ENCODE measurements around the gene OVCA2.

The OVCA2 gene

DNA sequence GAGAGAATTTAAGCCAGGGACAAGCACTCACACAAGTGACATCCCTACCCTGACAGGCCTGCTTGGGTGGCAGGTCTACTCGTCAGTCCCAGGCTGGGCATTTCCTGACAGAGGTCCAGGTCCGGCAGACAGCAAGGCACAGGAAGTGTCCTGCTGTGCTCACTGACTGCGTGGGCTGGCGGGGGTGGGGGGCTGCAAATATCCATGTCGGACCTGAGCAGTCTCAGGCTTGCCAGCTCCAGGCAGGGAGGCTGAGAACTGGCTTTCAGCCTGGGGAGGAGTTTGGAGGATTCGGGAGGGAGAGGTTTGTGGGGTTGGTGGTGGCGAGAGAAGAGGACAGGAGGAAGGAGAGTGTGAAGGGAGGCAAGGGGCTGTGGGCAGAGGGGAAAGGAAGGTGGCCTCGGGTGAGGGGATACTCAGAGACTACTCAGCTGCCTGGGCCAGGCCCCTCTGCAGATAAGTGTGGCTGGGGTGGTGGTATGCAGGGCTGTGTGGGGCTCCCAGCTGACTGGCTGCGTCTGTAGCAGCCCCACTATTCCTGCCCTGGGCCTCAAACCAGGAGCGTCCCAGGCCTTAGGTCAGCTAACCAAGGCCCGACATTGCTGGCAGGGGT lies 20.9 kb downstream of the OVCA2 start:
- DNase-seq (ENCODE audit: extremely low spot score, insufficient read length, low read depth) (no peak), FAIRE-seq (no peak)

DNA sequence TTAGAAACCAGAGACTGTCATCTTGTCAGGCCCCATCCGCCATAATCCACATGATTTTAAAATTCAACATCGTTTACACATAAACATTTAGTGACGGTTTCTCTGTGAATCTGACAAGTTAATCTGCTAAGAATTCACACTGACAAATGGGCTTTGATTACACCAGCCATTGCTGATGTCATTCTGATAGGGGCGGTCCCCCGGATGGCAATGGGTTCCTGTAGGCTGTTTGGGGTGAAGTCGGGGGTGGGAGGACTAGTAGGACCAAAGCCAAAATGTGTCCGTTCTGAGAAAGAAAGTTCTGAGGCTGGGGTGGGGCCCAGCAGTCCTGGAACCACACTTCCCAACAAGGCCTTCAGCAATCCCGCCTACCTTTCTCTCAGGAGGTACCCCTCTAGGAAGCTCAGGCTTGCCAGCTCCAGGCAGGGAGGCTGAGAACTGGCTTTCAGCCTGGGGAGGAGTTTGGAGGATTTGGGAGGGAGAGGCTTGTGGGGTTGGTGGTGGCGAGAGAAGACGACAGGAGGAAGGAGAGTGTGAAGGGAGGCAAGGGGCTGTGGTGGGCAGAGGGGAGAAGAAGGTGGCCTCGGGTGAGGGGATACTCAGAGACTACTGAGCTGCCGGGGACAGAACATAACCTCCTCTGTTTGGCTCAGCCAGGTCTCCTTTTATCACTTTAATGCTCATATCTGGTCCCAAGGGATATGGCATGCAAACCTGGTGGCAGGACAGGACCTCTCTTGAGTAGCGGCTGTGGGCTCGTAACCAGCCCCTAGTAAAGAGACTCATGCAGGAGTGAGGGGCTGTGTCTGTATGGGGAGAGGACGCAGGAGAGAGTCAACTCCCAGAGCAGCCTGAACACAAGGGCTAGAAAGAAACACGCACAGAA lies 21.7 kb downstream of the OVCA2 start:
- DNase-seq (ENCODE audit: extremely low spot score, insufficient read length, low read depth) (no peak), FAIRE-seq (no peak)

DNA sequence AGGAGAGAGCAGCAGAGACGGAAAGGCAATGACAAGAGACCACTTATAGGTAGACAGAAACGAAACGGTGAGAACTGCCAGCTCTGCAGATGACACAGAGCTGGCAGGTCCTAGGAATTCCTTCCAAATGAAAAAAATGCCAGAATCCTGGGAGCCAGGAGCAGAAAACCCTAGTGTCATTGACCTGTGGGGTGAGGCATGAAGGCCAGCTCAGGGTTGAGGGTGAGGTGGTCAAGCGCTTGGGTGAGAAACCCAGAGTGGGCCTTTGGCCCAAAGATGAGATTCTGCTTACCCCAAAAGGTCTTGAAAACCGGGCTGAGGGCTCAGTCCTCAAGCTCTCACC lies 22.3 kb downstream of the OVCA2 start:
- DNase-seq (ENCODE audit: extremely low spot score, insufficient read length, low read depth), result no peak
- peak; percentile 5 for FAIRE-seq

DNA sequence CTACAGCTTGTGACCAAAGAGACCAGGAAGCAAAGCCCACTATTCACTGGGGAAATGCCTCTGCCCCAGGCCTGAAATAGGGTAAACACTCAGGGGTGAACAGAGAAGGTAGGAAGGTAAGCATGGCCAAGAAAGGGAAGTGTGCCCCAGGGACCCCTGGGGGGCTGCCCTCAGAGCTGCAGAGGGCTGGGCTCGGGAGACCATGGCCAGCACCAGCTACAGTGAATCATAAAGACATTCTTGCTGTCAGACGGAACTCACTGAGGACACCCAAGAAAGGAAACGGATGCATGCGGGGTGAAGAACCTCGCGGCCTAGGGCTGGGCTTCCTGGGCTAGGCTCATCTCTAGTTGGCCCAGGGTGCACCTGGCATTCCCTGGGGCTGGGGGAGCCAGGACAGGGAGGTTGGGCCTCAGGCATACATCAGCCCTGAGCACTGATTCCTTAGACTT lies 22.7 kb downstream of the OVCA2 start:
- no peak for DNase-seq (ENCODE audit: extremely low spot score, insufficient read length, low read depth)
- peak; percentile 70 for FAIRE-seq

DNA sequence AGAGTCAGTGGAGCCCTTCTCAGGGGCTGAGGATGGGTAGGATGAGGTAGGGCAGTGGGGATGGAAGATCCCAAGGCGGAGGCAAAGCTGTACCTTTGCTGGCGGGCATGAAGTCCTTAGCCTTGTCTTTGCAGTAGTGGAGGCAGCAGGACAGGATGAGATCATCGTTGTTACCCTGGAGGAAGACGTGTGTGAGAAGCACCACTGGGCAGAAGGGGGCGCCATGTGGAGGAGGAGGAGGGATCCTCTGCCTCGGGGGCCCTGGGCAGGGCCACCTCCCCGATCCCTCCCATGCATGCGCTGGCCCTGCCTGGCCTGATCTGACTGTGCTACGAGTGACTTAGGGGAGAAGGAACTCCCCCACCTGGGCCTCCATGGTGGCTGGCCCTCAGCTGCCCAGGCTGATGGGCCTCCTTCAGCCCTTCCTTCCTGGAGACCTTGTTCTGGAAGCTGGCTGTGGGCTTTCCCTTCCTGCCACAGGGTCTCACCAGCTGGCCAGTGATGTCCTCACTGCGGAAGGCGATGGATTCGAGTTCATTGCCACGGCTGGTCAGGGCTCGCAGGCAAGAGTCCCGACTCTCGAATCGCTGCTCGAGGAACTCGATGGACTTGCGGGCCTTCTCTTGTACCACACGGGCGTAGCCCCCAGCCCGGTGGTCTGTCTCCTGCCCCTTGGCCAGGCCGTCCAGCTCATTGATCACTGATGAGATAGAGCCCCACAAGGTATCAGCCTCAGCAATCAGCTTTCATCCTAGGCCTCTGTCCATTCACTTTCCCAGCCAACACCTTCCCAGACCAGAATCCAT lies 23.4 kb downstream of the OVCA2 start:
- DNase-seq (ENCODE audit: extremely low spot score, insufficient read length, low read depth) (no peak), FAIRE-seq (no peak)

DNA sequence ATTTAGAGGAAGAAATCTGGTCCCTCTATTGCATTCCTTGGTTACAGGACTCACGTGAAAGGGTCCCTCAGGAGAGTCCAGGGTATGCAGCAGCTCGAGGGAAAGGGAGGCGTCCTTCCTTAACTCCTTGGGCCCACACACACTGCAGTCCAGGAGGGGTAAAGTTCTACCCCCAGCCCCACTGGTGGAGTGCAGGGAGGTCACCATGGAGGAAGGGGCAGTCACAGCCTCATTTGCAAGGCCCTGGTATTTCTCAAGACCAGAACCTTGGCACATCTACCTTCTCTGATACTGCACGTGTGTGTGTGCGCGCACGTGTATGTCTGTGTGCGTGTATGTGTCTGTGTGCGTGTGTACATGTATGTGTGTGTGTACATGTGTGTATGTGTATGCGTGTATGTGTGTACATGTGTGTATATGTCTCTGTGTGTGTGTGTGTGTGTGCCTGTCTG lies 24.2 kb downstream of the OVCA2 start:
- FAIRE-seq (no peak), DNase-seq (ENCODE audit: extremely low spot score, insufficient read length, low read depth) (no peak)

DNA sequence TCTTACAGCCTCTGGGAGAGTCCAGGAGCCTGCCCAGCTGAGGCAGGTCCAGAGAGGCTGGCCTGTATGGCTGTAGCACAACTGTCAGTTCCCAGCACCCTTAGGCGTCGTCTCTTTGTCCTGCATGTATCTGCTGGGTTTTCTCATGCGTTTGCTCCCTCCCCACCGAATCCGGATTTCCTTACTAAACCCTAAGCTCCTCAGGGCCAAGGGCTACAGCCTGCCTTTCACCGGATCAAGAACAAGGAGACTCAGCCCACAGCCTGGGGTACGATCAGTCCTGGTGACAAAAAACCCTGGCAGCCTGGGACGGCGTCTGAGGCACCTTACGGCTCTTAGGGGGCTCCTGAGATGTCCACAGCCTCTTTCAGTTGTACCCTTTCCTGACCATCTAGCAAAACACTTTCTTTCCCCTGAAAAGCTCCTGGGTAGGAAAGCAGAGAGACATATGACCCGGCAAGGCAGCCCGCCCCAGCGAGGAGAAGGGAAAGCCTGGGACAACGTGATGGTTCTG lies 25.3 kb downstream of the OVCA2 start:
- no peak for FAIRE-seq
- DNase-seq (ENCODE audit: extremely low spot score, insufficient read length, low read depth), result no peak

DNA sequence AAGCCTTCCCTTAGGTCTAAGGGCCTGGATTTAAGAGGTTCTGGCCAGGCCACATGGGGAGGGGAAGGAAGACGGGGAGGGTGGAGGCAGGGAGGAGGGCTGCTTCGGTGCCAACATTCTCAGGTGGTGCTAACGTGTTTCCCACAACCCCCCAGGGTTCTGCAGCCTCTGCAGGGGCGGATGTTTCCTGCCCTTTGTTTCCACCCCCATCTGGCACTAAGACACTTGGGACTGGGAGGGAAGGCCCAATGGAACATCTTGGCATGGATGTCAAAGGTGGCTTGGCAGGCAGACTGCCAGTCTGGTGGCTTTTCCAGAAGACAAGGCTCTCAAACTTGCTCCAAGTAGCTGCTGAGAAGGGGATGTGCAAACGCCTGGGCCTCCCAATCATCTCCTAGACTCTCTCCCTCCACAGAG lies 25.8 kb downstream of the OVCA2 start:
- DNase-seq (ENCODE audit: extremely low spot score, insufficient read length, low read depth) (no peak), FAIRE-seq (no peak)

DNA sequence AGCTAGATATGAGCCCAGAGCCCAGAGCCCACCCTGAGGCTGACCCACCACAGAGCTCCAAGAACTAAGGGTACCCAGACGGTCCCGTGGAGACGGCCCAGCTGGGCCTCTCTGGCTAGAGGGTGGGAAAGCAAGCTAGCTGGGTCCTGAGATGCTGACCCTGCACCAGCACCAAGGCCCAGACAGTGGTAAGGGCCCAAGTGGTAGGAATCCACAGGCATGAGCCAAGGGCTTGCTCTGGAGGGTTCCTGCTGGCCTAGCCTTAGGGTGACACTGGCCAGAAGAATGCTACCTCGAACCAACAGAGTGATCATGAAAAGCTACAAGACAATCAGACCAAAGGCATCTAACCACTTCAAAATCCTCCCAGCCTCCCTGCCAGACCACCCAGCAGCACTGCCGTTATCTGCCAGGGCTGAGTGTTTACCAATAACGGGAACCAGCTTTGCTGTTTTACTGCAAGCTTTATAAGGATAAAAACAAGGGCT lies 26.3 kb downstream of the OVCA2 start:
- no peak for DNase-seq (ENCODE audit: extremely low spot score, insufficient read length, low read depth)
- FAIRE-seq, result no peak

DNA sequence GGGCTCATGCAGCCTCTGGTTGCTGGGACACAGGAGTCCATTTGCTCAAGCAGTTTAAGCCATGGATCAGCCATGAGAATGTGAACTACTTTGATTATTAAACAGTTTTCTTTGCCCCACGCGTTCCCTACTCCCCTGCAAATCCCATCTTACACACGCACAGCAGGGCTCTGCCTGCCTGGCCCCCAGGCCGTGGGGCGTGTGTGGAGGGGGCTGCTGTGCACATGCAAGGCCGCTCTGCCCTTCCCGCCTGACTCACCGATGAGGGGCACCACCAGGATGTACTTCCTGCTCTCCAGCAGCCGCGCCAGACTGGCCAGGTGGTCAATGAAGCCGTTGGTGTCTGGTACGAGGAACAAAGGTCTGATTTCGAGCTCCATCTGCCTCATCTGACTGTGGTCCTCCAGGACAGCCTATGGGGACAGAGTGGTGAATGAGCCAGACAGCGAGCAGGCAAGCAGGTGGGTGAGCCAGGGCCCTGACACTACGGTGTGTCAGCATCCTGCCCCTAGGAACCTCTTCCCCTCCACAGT lies 26.8 kb downstream of the OVCA2 start:
- FAIRE-seq, result no peak
- DNase-seq (ENCODE audit: extremely low spot score, insufficient read length, low read depth), result no peak

DNA sequence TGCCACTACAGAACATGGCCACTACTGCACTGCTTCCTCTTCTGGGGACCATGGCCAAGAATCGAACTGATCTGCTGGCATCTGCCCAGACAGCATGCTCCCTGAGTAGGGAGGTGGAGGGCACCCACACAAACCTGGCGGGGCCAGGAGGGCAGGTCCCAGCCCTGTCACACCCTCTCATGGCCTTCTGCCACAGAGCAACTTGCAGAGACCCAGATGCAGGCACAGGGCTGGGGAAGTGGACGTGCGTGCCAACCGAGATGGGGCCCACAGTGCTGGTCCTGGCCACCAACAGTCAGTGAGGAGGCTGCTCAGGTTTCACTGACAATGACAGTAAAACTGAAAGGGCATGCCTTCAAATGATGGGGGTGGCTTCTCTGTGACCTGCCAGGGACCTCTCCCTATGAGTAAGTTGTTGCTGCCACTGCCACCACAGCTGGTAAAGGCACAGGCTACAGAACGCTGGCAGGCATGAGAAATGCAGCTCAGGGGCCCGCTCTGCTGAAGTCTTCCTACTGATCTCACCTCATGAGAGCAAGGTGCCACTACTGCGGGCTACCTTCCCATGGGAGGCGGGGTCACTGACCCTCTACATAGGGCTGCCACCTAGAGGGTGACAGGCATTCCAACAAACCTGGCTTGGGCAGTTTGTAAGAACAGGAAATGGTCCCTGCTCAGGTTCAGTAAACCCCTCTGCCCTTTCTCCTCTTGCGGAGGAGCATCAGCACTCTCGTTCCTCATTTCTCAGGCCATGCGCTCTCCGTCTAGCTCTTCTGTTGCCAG lies 28.6 kb downstream of the OVCA2 start:
- peak; percentile 97 for FAIRE-seq
- DNase-seq (ENCODE audit: extremely low spot score, insufficient read length, low read depth), result no peak

DNA sequence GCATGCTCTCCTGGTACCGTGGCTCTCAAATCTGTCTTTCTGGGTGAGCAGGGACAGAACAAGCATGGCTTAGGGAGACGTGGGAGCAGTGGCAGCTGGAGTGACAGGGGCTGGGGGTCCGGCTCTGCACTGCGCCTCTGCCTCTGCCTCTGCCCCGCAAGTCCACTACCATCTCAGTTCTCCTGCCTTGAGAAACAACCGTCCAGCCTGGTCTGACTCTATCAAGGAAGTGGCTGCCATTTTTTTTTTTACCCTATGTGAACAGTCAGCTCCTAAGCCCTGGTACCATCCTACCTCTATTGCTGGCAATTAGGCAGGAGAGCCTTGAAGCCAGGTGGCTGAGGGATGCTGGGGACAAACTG lies 29.2 kb downstream of the OVCA2 start:
- no peak for DNase-seq (ENCODE audit: extremely low spot score, insufficient read length, low read depth)
- FAIRE-seq, result no peak

DNA sequence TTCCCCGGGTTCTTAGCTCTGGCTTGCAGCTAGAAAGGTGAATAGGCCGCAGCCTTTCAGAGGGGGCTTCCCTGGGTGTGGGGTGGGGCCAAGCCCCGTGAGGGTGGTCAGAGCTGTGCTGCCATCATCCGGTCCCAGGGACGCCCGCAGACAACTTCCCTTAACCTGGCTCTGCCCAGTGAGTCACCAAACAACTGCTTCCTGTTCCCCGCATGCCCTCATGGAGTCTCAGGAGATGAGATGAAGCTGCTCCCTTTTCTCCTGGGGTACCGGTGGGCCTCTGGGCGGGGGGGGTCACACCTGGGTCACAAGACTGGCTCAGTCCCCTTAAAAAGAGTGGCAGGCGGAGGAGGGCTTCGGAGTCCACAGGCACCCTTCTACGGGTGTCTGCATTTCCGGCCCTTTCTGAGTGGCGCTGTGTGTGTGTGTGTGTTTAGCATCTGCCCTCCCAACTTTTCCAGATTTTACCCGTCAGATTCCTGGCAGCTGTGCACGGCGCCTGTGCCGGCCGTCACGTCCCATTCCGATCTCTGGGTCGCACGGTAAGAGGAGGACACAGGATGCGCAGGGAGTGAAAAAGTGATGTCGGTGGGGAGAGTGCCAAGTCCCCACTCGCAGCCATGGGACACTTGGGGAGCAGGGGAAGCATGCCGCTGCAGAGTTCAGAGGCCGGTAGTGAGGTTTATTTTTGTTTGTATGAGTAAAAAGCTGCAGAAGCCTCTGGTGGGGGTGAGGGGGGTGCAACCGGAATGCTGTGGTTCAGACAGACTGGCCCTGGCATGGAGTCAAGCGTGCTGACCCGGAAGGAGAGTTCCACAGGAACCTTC lies 29.8 kb downstream of the OVCA2 start:
- FAIRE-seq, result no peak
- no peak for DNase-seq (ENCODE audit: extremely low spot score, insufficient read length, low read depth)

DNA sequence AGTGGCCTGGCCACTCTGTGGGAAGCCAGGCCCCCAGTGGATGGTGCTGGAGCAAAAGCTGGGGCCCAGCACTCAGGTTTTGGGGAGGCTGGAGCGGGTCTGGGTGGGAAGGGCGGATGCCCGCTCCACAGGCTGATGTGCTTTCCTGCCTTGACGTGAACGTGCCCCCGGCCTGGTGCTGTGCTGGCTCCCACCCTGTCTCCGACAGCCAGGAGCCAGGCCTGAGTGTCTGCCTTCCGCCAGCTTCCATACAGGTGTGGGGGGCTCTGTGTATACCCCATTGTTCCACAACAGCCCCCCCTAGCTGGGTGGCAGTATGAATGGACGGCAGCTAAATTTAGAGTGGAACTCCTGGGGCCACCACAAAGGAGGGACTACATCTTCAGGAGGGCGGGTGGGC lies 33.1 kb downstream of the OVCA2 start:
- FAIRE-seq, result no peak

DNA sequence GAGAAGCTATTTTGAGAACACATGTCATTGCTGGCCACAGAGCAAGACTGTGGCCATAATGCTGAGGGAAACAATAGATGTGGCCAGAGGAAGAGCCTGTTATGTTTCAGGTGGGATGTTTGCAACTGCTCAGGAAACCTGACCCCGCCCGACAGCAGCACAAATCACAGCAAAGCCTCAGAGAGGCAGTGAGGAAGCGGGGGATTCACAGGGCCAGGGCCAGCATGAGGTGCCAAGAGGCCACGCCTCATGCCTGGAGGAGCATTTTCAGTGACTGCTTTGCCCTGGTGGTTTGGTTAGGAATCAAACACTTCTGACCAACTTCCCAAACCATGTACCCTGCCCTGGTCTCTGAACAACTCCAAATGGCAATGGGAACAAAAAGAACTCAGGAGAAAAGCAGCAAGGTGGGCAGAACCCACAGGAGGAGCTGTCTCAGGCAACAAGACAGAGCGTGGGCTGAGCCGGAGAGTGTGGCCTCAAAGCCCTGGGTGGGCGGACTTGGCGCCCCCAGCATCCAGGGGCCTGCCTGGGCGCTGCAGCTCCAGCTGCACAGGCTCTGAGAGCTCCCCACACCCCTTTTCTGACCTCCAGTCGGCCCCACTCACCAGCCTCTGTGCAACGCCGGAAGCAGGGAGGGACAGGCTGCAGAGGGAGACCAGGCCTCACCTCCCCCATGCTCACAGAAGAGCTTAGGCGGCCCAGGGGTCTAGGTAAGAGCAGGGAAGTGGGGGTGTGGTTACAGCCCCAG lies 33.7 kb downstream of the OVCA2 start:
- FAIRE-seq (no peak), DNase-seq (ENCODE audit: extremely low spot score, insufficient read length, low read depth) (no peak)

More for the DNA sequence above, 33.1 kb downstream of the OVCA2 start:
- no peak for DNase-seq (ENCODE audit: extremely low spot score, insufficient read length, low read depth)

DNA sequence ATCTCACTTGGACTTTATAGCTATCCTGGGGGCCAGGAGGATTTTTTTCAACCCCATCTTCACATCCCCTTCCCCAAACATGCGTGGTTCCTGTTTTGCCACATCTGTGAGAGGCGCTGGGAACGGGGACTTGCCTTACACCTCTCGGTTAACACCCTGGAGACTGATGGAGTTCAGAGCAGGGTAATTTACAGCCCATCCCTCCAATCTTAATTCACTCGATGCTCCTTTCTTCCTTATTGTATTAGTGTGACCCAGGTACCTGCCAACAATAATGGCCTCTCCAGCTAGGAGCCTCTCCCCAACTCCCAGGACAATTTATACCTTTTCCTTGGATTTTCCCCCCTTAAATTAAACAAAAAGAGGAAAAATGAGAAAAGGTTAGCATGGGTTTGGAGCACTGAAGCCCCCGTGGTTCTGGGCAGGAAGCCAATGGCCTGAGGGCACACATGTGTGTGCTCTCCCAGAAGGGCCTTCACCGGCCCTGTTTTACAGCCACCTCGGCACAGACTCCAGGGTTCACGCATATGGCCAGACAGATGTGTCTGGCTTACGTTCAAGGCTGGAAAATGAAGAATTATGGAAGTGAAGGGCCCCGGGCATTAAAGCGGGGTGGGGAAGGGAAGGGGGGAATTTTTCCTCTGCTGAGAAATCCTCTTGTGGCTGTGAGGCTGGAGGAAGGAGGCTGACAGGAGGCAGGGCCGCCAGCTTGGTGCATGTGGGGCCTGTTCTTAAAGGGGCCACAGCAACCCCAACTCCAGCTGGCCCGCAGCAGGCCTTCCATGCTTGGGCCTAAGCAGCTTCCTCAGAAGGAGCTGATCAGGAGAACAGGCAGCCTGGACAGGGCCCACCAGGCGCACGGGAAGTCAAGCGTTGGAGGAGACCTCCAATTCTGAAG lies 34.5 kb downstream of the OVCA2 start:
- FAIRE-seq (no peak), DNase-seq (ENCODE audit: extremely low spot score, insufficient read length, low read depth) (no peak)

DNA sequence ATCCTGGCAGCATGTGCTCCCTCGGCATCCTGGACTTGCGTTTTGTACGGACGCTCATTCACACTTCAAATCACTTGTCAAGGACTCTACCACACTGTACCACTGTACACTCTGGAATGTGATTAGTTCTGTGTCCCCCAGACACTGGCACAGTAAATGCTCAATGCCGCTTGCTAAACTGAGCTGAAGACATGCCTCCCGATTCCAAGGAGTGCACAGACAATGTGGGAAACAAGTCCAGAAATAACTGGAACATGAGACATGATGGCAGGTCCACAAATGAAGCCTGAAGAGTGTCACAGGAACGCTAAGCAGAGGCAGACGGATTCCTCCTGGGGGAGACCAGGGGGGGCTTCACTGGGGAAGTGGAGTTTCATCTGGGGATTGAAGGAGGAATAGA lies 35.2 kb downstream of the OVCA2 start:
- DNase-seq (ENCODE audit: extremely low spot score, insufficient read length, low read depth) (no peak), FAIRE-seq (no peak)

All from GM18507 (cell line).